Smooth muscle cell of the coronary artery (primary cell): Measurements from ENCODE around the gene TRIM49C. TPM values are rescaled to one million over a fixed set of nuclear protein-coding genes. Genes with fewer than 3 reads are reported as not detected.

Experiments used
- total RNA-seq: library from RNA; depleted of rRNA; stranded (reverse); fragments of >200 nt; gene quantifications from 2 replicates; pipeline ENCODE4 v1.2.3, GENCODE V29; 2014; ENCODE audit warnings: low replicate concordance

The TRIM49C gene, protein sequence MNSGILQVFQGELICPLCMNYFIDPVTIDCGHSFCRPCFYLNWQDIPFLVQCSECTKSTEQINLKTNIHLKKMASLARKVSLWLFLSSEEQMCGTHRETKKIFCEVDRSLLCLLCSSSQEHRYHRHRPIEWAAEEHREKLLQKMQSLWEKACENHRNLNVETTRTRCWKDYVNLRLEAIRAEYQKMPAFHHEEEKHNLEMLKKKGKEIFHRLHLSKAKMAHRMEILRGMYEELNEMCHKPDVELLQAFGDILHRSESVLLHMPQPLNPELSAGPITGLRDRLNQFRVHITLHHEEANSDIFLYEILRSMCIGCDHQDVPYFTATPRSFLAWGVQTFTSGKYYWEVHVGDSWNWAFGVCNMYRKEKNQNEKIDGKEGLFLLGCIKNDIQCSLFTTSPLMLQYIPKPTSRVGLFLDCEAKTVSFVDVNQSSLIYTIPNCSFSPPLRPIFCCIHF
- not detected in 2 replicates for total RNA-seq

GRCh38 chr11:90030806-90031205, at the start of gene TRIM49C:
Gene TRIM49C (plus strand): TSS chr11:90031106. CDS start chr11:90035212, 4,106 bp downstream.

GRCh38 chr11:90085650-90086049, 54.7 kb downstream of the TRIM49C start, which contains the start of gene UBTFL1:
Gene UBTFL1 (plus strand): TSS chr11:90085950. CDS start chr11:90085950, 0 bp downstream.

Other genes with a start within 250 kb of the TRIM49C start
- not detected in 2 replicates for gene TRIM49, start 222.5 kb upstream of the TRIM49C start, total RNA-seq
- gene TRIM64B, start 152.6 kb upstream of the TRIM49C start, total RNA-seq, result not detected in 2 replicates
- gene TRIM49D1, start 108.9 kb upstream of the TRIM49C start, total RNA-seq, result not detected in 2 replicates
- gene TRIM49D2, start 107.0 kb upstream of the TRIM49C start, total RNA-seq, result not detected in 2 replicates
- not detected in 2 replicates for gene TRIM64, start 65.1 kb upstream of the TRIM49C start, total RNA-seq
- gene UBTFL1, start 54.8 kb downstream of the TRIM49C start, total RNA-seq, result not detected in 2 replicates
- gene NAALAD2, start 103.6 kb downstream of the TRIM49C start, total RNA-seq, result 0.08 and 0.35 TPM in 2 replicates
- gene CHORDC1, start 191.9 kb downstream of the TRIM49C start, total RNA-seq, result 27.4 and 78.6 TPM in 2 replicates